Measurements from ENCODE around the gene AFF4. TPM values are rescaled to one million over a fixed set of nuclear protein-coding genes. Genes with fewer than 3 reads are reported as not detected.

Gene AFF4
- total and polyA plus RNA-seq, 9 of the 15 experiments (the other 6 are each of a cell fraction or from before 2014, with no cell fraction given) = 1.7 to 25.8 (median 17.9) TPM

DNA sequence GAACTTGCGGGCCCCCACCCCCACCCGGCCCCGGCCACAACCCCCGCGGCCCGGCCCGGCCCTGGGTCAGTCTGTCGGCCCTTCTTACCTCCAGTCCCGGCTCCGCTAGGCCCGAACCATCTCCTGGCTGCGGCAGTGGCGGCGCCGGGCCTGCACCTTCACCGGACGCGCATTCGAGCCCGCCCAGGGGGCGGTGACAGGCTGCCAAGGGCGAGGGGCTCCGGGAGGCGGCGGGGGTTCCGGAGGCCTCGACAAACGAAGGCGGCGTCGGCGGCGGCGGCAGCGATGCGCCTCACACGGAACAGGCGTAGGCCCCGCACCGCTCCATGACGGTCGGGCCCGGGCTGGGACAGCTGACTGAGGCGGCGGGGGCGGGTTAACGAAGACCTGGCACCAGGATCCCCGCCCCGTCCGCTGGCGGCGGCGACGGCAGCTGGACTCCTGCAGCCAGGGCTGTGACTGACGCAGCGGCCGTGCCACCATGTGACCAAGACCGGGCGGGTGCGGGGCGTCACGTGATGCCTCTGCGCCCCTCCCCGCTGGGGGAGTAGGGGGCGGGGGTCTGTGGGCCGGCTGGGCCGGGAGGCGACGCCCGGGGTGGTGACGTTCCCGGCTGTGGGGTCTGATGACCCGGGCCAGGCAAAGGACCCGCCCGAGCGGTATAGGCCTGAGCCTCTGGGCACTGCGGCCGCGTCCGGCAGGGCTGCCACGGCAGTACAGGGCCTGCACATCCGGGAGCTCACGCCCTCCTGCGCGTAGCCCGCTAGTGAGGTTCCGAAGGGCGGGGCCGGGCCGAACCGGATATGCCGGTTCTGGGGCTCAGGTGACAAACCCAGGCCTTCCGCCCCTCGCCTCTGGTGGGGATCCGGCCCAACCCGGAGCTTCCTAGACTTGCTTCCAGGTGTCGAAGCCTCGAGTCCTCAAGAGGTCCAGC is at the start of gene AFF4 (continued):
- TF ChIP-seq HES1 (IDR thresholded peaks at IDR 0.05; ENCODE audit: low read depth) = no peak
- TF ChIP-seq, protein P1, sequence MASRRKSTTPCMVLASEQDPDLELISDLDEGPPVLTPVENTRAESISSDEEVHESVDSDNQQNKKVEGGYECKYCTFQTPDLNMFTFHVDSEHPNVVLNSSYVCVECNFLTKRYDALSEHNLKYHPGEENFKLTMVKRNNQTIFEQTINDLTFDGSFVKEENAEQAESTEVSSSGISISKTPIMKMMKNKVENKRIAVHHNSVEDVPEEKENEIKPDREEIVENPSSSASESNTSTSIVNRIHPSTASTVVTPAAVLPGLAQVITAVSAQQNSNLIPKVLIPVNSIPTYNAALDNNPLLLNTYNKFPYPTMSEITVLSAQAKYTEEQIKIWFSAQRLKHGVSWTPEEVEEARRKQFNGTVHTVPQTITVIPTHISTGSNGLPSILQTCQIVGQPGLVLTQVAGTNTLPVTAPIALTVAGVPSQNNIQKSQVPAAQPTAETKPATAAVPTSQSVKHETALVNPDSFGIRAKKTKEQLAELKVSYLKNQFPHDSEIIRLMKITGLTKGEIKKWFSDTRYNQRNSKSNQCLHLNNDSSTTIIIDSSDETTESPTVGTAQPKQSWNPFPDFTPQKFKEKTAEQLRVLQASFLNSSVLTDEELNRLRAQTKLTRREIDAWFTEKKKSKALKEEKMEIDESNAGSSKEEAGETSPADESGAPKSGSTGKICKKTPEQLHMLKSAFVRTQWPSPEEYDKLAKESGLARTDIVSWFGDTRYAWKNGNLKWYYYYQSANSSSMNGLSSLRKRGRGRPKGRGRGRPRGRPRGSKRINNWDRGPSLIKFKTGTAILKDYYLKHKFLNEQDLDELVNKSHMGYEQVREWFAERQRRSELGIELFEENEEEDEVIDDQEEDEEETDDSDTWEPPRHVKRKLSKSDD (conservative IDR thresholded peaks at IDR 0.05; ENCODE audit: low read length) = no peak
- no peak for TF ChIP-seq ZSCAN29 (IDR thresholded peaks at IDR 0.05)
- no peak for TF ChIP-seq ZNF217 (CRISPR knock-in tag; IDR thresholded peaks at IDR 0.05)
- TF ChIP-seq HEY1 (CRISPR knock-in tag; IDR thresholded peaks at IDR 0.05; ENCODE audit: borderline replicate concordance) = no peak
- TF ChIP-seq SMARCB1 (IDR thresholded peaks at IDR 0.05; ENCODE audit: insufficient read length, low read depth) = no peak
- no peak for TF ChIP-seq POU5F1 (IDR thresholded peaks at IDR 0.05; ENCODE audit: borderline replicate concordance, low read depth, low read length, partially characterized antibody)
- TF ChIP-seq, protein P2, sequence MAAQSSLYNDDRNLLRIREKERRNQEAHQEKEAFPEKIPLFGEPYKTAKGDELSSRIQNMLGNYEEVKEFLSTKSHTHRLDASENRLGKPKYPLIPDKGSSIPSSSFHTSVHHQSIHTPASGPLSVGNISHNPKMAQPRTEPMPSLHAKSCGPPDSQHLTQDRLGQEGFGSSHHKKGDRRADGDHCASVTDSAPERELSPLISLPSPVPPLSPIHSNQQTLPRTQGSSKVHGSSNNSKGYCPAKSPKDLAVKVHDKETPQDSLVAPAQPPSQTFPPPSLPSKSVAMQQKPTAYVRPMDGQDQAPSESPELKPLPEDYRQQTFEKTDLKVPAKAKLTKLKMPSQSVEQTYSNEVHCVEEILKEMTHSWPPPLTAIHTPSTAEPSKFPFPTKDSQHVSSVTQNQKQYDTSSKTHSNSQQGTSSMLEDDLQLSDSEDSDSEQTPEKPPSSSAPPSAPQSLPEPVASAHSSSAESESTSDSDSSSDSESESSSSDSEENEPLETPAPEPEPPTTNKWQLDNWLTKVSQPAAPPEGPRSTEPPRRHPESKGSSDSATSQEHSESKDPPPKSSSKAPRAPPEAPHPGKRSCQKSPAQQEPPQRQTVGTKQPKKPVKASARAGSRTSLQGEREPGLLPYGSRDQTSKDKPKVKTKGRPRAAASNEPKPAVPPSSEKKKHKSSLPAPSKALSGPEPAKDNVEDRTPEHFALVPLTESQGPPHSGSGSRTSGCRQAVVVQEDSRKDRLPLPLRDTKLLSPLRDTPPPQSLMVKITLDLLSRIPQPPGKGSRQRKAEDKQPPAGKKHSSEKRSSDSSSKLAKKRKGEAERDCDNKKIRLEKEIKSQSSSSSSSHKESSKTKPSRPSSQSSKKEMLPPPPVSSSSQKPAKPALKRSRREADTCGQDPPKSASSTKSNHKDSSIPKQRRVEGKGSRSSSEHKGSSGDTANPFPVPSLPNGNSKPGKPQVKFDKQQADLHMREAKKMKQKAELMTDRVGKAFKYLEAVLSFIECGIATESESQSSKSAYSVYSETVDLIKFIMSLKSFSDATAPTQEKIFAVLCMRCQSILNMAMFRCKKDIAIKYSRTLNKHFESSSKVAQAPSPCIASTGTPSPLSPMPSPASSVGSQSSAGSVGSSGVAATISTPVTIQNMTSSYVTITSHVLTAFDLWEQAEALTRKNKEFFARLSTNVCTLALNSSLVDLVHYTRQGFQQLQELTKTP (IDR thresholded peaks at IDR 0.05; ENCODE audit: low read depth in 1 of 2, partially characterized antibody in 2 of 2) = no peak
- peak; percentile 24; the same call in 1 of the 2 replicates for TF ChIP-seq ZNF589 (CRISPR knock-in tag; IDR thresholded peaks at IDR 0.05; ENCODE audit: low read depth)
- peak; percentile 74; the same call in 1 of the 2 replicates for TF ChIP-seq JUN (IDR thresholded peaks at IDR 0.05; ENCODE audit: borderline replicate concordance, low read depth, low read length)
- TF ChIP-seq JUN (CRISPR knock-in tag; IDR thresholded peaks at IDR 0.05; ENCODE audit: borderline replicate concordance) = 0 out of 2 replicates have a peak, but pooled peaks have one; percentile 62
- TF ChIP-seq ZNF395 (CRISPR knock-in tag; IDR thresholded peaks at IDR 0.05) = peak; percentile 74
- no peak; the same call in 1 of the 2 replicates for TF ChIP-seq ZNF239 (CRISPR knock-in tag; IDR thresholded peaks at IDR 0.05)
- TF ChIP-seq CTCFL (IDR thresholded peaks at IDR 0.05; ENCODE audit: borderline replicate concordance, insufficient read depth, low read depth, low read length, poor library complexity, severe bottlenecking) = no peak

All from K562 (cell line).